HCT116 (cell line): Measurements from ENCODE around the gene HDHD5.

Experiments
- CEBPB ChIP-seq: IDR thresholded peaks from 2 replicates; pipeline ENCODE4 v1.6.1; 2012; ENCODE audit warnings: low read depth
- CTCF ChIP-seq, 3 experiments: fragments of 200-600 bp in 1 of 3; sonication (generic) in 1 of 3; IDR thresholded peaks in 2 of 3; conservative IDR thresholded peaks in 1 of 3; 2 replicates each; pipeline ENCODE4 v1.5.1; 2012 to 2017; ENCODE audit warnings: low read depth in 2 of 3, low read length in 2 of 3, antibody characterized with exemption in 1 of 3, borderline replicate concordance in 1 of 3, control low read depth in 1 of 3, mild to moderate bottlenecking in 1 of 3, mixed read lengths in 1 of 3, mixed run types in 1 of 3, moderate library complexity in 1 of 3; ENCODE audit not compliant: insufficient read depth in 1 of 3
- FOSL1 ChIP-seq: IDR thresholded peaks from 2 replicates; pipeline ENCODE4 v1.6.1; 2012; ENCODE audit warnings: low read depth
- TCF7L2 ChIP-seq: IDR thresholded peaks from 2 replicates; pipeline ENCODE4 v1.7.0; 2011; ENCODE audit warnings: borderline replicate concordance, inconsistent platforms; ENCODE audit not compliant: insufficient read depth, insufficient read length; ENCODE audit errors: extremely low read depth

- TF ChIP-seq FOSL1 (no peak), CTCF (IDR thresholded peaks at IDR 0.05 in 2 of 3, conservative IDR thresholded peaks at IDR 0.05 in 1 of 3; ENCODE audit: borderline replicate concordance in 1 of 3, insufficient read depth in 1 of 3, low read depth in 2 of 3, low read length in 2 of 3) (no peak), TCF7L2 (no peak), CEBPB (no peak)
Measured at GRCh38 chr22:17093081-17093480, 66.0 kb downstream of the HDHD5 start.
